ENCODE data around the gene SLC25A36.
"Not testable (repeated sequence)": the region's sequence is repeated elsewhere in the genome, so short reads cannot be mapped to it uniquely, and the experiment has no call there.

Gene SLC25A36

GRCh38 chr3:140931016-140931454 lies 10.6 kb upstream of the SLC25A36 start:
- TF ChIP-seq, protein P1, sequence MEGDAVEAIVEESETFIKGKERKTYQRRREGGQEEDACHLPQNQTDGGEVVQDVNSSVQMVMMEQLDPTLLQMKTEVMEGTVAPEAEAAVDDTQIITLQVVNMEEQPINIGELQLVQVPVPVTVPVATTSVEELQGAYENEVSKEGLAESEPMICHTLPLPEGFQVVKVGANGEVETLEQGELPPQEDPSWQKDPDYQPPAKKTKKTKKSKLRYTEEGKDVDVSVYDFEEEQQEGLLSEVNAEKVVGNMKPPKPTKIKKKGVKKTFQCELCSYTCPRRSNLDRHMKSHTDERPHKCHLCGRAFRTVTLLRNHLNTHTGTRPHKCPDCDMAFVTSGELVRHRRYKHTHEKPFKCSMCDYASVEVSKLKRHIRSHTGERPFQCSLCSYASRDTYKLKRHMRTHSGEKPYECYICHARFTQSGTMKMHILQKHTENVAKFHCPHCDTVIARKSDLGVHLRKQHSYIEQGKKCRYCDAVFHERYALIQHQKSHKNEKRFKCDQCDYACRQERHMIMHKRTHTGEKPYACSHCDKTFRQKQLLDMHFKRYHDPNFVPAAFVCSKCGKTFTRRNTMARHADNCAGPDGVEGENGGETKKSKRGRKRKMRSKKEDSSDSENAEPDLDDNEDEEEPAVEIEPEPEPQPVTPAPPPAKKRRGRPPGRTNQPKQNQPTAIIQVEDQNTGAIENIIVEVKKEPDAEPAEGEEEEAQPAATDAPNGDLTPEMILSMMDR (IDR thresholded peaks at IDR 0.05) = no peak
- Histone ChIP-seq H3K4me3 (no peak overlapping the region), H3K27me3 (peaks cover 0 to 9% of the 10 kb centered on the region in 2 donors), H3K9me3 (peaks cover 0 to 3% (median 0%) of the 10 kb centered on the region in 3 donors), H3K4me1 (no peaks in the 10 kb centered on the region), H3K27ac (no peak overlapping the region), H3K36me3 (no peaks in the 10 kb centered on the region)
- DNase-seq = no peak
- intact Hi-C loops (cut with DNase I; ENCODE audit: low total_unique reads) = no loop called here

GRCh38 chr3:140931801-140932200 lies 9.8 kb upstream of the SLC25A36 start:
- intact Hi-C loops (cut with DNase I; ENCODE audit: low total_unique reads) = no loop called here
- H3K36me3 ChIP-seq = no peaks in the 10 kb centered on the region
- H3K4me1 ChIP-seq = no peaks in the 10 kb centered on the region
- no peak overlapping the region for H3K27ac ChIP-seq
- no peak overlapping the region for H3K4me3 ChIP-seq
- H3K27me3 ChIP-seq = peaks cover 0 to 9% of the 10 kb centered on the region in 2 donors
- peaks cover 0 to 3% (median 0%) of the 10 kb centered on the region in 3 donors for H3K9me3 ChIP-seq
- no peak for DNase-seq
- TF ChIP-seq, protein P1 (IDR thresholded peaks at IDR 0.05) = no peak

- intact Hi-C loops (cut with DNase I; ENCODE audit: low total_unique reads) = no loop called here
- Histone ChIP-seq H3K4me3 (no peak overlapping the region), H3K27me3 (peaks cover 0 to 9% of the 10 kb centered on the region in 2 donors), H3K36me3 (no peaks in the 10 kb centered on the region), H3K9me3 (peaks cover 0 to 3% (median 0%) of the 10 kb centered on the region in 3 donors), H3K27ac (no peak overlapping the region), H3K4me1 (no peaks in the 10 kb centered on the region)
- no peak for DNase-seq
- TF ChIP-seq, protein P1 (IDR thresholded peaks at IDR 0.05) = no peak
These were observed 8.5 kb upstream of the SLC25A36 start for GRCh38 chr3:140933109-140933508.

- H3K36me3 ChIP-seq = no peaks in the 10 kb centered on the region
- H3K4me1 ChIP-seq = no peaks in the 10 kb centered on the region
- peaks cover 0 to 3% (median 0%) of the 10 kb centered on the region in 3 donors for H3K9me3 ChIP-seq
- DNase-seq = no peak
- peaks cover 0 to 9% of the 10 kb centered on the region in 2 donors for H3K27me3 ChIP-seq
- intact Hi-C loops (cut with DNase I; ENCODE audit: low total_unique reads) = no loop called here
- TF ChIP-seq, protein P1 (IDR thresholded peaks at IDR 0.05) = no peak
- H3K4me3 ChIP-seq = no peak overlapping the region
- H3K27ac ChIP-seq = no peak overlapping the region
These were observed 8.1 kb upstream of the SLC25A36 start for GRCh38 chr3:140933552-140933951.

DNA sequence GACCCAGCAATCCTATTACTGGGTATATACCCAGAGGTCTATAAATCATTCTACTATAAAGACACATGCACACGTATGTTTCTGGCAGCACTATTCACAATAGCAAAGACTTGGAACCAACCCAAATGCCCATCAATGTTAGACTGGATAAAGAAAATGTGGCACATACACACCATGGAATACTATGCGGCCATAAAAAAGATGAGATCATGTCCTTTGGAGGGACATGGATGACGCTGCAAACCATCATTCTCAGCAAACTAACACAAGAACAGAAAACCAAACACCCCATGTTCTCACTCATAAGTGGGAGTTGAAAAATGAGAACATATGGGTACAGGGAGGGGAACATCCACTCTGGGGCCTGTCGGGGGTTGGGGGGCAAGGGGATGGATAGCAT lies 2.3 kb upstream of the SLC25A36 start:
- H3K27ac ChIP-seq; H3K36me3 ChIP-seq; H3K9me3 ChIP-seq; H3K4me3 ChIP-seq; DNase-seq; intact Hi-C loops (cut with DNase I; ENCODE audit: low total_unique reads); H3K27me3 ChIP-seq: not testable (repeated sequence)
- H3K4me1 ChIP-seq = peaks cover 0 to 18% (median 12%) of the 10 kb centered on the region in 4 donors

- H3K9me3 ChIP-seq = no peaks in the 10 kb centered on the region
- intact Hi-C loops (cut with DNase I; ENCODE audit: low total_unique reads) = loop anchor here (10.0 kb wide), 1 partner anchor 354 kb away; no protein-coding TSS in a partner anchor
- H3K27ac ChIP-seq = peak overlapping the region; percentile 97 to 99
- H3K36me3 ChIP-seq = no peaks in the 10 kb centered on the region
- peaks cover 0 to 35% (median 18%) of the 10 kb centered on the region in 4 donors for H3K4me1 ChIP-seq
- no peaks in the 10 kb centered on the region for H3K27me3 ChIP-seq
- DNase-seq = no peak
- TF ChIP-seq, protein P1 (IDR thresholded peaks at IDR 0.05) = no peak
- peak overlapping the region; percentile 90 to 91 for H3K4me3 ChIP-seq
These were observed 574 bp upstream of the SLC25A36 start for GRCh38 chr3:140941090-140941433.

All from tibial artery (tissue), 4 donors.